ENCODE results near the gene SSMEM1.
"Not testable (repeated sequence)": the region's sequence is repeated elsewhere in the genome, so short reads cannot be mapped to it uniquely, and the experiment has no call there.

SSMEM1 gene, protein sequence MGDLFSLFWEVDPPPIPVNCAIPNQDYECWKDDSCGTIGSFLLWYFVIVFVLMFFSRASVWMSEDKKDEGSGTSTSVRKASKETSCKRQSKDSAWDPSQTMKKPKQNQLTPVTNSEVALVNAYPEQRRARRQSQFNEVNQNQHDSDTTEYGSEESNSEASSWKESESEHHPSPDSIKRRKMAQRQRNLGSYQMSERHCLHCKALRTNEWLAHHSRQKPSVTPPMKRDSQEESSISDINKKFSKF

DNA sequence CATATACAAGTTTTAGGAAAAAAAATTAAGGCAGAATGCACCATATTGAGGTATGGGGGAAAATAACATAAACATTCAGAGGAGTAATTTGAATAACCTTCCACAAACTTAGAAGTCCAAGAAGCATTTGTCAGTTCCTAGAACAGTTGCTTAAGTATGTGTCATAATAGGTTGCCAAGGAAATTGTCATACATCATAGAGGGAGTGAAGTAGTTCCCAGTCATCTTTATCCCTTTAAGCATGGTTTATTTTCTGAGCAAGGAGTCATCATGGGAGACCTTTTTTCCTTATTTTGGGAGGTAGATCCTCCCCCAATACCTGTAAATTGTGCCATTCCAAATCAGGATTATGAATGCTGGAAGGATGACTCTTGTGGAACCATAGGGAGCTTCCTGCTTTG is at the start of gene SSMEM1:
SSMEM1 (plus strand) TSS at position 219 of the 400 bp plus-strand sequence; CDS start at position 270, 51 bp downstream.
- DNase-seq, result no peak

DNA sequence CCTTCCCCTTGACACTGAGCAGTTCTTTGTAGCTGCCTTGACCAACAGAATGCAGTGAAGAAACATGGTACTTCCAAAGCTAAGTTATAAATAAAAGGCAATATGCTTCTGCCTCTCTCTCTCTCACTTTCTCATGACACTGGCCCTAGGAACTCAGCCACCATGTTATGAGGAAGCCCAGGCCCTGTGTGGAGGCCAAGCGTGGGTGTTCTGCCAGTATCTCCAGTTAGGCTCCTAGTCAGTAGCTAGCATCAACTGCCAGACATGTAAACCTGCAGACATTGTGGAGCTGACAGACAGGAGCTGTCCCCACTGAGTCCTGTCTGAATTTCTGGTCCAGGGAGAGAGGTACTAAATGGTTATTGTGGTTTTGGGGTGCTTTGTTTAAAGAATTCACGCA is 47.6 kb upstream of the SSMEM1 start:
- DNase-seq, result no peak

DNA sequence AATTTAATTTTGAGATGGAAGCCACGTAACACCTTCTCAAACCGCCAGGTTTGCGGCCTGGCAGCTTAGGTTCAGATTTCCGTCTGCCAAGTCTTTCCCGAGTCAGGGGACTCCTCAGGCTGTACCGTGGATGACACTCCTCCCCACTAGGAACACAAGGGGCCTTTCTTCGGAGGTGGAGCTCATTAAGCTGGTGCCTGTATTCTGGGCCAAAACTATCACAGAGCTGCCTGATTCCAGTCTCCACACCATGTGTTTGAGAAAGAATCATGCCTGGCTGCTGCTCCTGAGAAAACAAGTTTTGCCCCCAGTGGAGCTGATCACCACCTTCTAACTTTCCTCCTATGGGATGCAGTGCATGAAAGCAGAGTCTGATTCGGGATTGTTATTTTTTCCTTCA is 47.2 kb upstream of the SSMEM1 start:
- no peak for DNase-seq

DNA sequence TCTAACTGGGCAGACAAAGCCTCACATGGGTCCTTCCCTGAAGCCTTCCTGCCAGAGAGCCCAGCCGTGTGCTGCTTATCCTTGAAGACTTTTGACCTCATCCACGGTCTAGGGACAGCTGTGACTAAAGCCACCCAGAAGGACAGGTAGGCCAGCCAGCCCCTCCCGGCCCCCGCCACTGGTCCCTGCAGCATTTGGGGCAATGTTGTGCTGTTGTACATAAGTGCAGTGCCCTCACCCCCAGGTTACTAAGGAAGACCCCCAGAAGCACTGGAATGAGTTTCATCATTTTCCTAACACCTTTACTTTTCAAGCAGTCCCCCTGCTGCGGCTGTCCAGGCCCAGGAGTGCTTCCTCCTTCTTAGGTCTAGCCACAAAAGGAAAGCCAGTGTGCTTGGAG is 45.5 kb upstream of the SSMEM1 start:
- no peak for DNase-seq

DNA sequence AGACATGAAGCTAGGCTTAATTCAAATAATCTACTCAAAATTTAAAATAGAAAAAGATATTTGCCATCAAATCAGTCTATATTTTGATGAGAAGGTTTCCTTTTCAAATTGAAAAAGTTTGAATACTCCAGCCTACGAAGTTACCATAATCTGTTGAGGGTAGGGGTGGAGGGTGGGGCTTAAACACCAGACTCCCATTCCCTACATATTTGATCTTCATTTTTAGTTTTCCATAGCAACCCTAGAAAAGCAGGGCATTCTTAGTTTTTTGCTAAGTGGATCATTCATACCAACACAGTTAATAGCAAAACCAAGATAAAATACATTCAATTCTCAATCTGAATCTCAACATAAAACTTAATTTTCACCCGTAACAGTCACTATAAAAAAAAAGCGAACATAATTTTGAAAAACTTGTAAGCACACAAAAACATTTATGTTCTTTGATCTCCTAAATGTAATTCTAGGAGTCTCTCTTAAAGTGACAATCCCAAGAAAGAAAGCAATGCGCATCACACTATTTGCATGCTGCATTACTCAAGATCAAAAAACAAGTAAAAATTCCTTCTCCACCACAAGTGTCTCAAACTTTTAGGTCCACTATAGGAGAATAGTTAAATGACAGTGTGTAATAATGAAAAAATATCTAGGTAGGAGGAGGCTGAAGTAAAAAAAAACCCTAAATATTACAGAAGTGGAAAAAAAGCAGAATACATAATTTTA is 33.3 kb upstream of the SSMEM1 start:
- DNase-seq, result no peak

DNA sequence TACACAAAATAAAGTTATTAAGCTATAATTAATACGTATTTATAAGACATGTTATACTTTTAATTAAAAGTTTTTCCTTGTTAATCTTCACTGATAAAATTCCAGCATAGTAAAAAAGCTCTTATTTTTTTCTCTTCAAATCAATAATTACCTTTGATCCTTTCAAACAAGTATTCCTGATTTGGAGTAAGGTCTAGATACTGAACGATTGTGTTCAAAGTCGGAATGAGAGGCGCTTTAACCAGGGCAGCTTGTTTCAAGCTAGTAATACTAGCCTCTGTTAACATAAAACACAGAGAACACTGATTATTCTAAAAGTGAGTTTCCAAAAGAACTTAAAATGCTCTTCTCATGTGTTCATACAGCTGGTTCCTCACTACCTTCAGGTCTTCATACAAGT is 29.4 kb upstream of the SSMEM1 start:
- DNase-seq, result no peak

DNA sequence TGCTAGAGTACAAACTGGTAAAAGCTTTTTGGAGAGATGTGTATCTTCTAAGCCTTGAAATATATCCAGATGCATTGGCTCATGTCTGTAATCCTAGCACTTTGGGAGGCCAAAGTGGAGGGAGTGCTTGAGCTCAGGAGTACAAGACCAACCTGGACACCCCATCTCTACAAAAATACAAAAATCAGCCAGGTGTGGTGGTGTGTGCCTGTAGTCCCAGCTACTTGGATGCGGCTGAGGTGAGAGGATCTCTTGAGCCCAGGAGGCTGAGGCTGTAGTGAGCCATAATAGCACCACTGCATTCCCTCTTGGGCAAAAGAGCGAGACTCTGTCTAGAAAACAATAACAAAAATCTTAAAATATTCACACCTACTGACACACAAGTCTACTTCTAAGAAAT is 28.0 kb upstream of the SSMEM1 start:
- no peak for DNase-seq

DNA sequence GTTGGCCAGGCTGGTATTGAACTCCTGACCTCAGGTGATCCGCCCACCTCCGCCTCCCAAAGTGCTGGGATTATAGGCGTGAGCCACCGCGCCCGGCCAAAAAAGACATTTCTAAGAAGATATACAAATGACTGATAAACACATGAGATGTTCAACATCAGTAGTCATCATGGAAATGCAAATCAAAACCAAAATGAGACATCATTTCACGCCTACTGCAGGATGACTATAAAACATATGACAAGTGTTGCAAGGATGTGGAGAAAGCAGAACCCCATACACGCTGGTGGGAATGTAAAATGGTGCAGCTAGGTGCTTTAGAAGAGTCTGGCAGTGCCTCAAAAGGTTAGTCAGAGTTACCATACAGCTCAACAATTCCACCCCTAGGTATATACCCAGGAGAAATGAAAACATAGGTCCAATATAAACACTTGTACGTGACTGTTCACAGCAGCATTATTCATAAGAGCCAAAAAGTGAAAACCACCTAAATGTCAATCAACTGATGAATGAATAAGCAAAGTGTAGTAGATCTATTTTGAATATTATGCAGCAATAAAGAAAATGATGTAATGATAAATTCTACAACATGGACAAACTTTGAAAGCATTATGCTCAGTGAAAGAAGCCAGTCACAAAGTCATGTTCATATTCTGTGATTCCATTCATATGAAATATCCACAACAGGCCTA is 26.9 kb upstream of the SSMEM1 start:
- DNase-seq, result no peak

DNA sequence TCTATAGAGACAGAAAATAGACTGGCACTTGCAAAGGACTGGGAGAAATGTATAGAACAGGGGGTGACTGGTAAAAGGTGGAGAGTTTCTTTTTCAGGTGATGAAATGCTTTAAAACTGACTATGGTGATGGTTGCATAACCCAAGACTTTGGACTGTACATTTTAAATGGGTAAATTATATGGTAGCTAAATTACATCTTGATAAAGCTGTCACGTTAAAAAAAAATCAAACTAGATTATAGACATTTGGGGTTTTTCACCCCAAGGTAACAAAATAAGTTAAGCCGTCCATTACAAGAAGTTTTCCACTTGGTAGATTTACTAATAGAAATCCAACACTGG is 26.4 kb upstream of the SSMEM1 start:
- DNase-seq, result no peak

DNA sequence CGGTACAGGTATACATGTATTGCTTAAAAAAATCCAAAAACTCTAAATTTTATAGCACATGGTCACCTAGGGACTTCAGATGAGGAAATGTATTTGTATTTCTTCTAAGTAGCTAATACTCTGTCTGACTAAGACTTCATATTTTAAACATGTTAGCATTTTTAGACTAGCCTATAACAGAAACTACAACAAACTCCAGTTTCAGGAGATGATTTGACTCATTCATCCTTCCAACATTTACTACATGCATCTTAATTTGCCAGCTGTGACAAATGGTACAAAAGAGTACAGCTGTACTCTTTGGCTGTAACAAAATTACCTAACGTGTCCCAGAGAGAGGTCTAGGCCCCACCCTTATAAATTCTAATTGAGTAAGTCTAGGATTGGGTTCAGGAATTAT is 24.7 kb upstream of the SSMEM1 start:
- no peak for DNase-seq

DNA sequence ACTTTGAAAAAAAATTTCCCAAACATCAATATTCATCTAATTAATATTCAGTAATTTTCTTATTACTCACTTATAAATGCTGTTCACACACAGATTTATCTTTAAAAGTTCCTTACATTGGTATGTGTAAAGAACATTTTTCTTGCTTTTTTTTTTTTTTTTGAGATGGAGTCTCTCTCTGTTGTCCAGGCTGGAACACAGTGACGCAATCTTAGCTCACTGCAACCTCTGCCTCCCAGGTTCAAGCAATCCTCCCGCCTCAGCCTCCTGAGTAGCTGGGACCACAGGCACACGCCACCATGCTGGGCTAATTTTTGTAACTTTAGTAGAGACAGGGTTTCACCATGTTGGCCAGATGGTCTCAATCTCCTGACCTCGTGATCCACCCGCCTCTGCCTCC is 23.3 kb upstream of the SSMEM1 start:
- not testable (repeated sequence) for DNase-seq

DNA sequence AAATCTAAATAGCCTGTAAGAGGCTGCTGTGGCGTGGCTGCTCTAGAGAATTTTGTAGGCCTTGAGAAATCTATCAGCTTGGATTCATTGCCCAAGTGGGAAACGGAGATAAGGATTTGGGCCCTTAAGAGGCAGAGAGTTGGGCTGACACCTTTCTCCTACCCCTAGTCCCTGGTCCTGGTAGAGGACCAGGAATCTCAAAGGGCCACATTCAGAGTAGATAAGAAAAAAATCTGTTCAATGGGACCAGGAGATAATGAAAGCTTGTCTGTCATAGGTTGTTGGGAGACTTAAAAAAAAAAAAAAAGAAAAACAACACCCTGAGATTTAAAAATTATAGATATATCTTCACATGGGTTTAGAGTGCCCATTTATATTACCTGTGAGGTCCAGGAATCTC is 20.3 kb upstream of the SSMEM1 start:
- DNase-seq, result no peak

DNA sequence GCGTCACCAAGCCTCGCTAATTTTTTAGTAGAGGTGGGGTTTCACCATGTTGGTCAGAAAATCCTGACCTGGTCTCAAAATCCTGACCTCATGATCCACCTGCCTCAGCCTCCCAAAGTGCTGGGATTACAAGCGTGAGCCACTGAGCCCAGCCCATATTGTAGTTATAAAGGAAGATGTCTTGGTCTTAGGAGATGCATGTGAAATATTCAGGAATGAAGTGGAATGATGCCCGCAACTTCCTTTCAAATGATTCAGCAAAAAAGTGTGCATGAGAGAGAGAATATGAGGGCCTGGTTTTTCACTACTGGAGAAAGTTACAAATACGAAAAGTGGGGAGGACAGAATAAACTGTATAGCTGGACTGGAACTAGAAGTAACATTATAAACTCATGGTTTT is 18.3 kb upstream of the SSMEM1 start:
- no peak for DNase-seq

DNA sequence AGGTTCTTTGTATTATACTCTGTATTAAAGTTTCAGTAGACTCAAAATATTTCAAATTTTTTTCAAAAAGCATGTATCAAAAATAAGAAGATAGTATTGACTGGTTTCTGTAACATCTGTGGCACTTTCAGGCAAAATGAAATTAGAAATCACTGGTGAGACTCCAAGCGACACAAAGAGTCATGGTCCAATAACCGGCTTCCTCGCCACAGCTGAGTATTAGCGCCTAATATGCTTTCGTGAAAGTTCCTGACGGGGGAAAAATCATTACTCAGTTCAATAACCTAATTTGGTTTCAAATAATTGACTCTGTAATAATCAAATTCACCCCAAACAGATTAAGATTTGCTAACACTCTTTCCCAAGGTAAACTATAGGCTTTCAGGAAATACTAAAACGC is 15.9 kb upstream of the SSMEM1 start:
- no peak for DNase-seq

DNA sequence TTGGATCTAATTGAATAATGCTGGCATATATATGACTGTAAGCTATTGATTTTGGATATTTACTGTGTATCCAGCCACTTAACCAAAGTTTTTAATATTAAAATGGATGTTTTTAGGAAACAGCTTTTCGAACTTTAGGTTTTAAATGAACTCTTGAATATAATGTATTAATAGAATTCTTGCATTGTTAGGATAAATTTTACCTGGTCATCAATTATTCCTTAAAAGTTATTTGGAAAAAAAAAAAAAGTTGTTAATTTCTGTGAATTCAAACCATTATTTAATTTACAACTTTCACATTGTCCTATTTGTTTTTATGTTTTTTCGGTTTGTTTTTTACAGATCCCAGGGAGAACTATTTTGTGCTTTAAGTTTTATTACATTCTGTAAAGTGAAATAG is 12.3 kb upstream of the SSMEM1 start:
- DNase-seq, result no peak

DNA sequence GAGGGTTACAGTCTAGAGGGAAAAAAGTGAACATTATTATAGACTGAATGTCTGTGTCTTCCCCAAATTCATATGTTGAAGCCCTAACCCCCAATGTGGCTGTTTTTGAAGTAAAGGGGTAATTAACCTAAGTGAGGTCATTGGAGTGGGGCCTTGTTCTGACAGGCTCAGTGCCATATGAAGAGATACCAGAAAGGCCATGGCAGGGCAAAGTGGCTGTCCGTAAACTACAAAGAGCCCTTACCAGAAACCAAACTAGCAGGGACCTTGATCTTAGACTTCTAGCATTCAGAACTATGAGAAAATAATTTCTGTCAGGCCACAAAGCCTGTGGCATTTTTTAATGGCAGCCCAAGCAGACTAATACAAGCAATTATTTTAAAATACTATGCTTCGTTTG is 11.2 kb upstream of the SSMEM1 start:
- DNase-seq, result no peak

DNA sequence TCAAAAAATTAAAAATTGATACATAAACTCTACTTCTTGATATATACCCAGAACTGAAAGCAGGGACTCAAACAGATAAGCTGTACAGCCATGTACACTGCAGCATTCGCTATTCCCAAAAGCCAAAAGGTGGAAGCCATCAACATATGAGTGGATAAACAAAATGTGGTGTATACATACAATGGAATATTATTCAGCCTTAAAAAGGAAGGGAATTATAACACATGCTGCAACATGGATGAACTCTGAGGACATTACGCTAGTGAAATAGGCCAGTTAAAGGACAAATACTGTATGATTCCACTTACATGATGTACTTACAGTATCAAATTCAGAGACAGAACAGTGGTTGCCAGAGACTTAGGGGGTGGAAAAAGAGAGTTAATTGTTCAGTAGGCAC is 10.6 kb upstream of the SSMEM1 start:
- no peak for DNase-seq

DNA sequence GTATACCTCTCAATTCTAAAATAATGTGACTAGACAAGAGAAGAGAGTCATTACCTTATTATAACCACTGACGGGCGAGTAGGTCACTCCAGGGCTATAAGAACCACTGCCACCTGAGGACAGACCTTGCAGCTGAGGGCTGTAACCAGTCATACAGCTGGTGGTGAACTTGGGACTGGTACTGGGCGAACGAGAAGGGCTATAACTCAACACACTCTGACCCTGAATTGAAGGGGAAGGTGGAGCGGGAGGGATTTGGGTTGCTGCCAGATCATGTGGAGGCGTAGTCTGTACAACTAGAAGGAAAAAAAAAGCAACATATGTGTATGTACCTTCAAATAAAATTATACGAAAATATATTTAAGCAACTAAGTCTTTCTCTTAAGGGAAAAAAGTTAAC is 5.9 kb upstream of the SSMEM1 start:
- no peak for DNase-seq

DNA sequence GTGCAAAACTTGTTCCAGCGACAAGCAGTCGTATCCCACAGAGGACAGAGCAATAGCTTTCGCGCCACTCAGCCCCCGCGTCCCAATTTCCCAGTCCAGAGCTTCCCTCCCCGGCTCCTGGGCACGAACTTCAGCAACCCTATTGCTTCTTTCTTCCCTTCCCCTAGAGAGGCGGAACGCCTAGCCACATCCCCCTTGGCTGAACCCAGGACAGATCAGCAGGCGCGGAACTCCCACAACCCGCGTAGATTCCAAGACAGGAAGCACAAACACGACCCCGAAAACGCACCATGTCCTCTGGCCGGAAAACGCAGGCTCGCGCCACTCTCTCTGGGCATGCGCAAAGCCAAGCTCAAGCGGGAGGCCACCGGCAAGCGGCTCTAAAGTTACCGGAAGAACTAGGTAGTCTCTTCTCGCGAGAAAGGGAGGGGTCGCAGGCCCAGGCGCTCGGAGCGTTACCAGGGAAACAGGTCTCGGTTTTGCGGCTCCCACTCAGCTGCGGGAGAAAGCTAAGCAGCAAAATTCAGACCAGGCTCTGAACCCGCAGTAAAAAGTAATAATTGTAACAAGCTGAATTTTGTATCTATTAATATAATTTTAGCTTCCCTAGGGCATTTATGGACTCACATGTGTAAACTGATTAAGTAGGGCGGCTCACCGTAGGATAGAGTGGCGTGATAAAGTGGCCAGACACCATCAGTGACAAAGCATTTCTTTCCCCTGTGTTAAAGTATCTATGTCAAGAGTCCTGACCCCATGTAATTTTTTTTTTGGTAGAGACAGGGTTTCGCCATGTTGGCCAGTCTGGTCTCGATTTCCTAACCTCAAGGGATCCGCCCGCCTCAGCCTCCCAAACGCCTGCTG is 2.3 kb upstream of the SSMEM1 start, which contains the start of gene TMEM209:
TMEM209 (minus strand) TSS at position 323 of the 864 bp plus-strand sequence; CDS start at position 292, 31 bp downstream.
- peak; percentile 90 for DNase-seq

DNA sequence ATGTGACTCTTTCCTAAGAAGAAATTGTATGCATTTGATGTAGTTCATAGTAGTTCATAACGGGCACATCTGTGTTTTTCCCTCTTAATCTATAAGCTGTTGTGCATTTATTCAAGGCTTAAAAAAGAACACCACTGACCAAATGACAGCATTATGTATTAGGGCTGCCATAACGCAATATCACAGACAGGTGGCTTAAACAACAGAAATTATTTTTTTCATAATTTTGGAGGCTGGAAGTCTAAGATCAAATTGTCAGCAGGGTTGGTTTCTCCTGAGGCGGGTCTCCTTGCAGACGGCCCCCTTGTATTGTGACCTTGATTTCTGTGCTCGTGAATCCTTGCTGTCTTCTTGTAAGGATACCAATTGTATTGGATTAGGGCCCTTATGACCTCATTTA is 627 bp upstream of the SSMEM1 start:
- DNase-seq, result no peak

DNA sequence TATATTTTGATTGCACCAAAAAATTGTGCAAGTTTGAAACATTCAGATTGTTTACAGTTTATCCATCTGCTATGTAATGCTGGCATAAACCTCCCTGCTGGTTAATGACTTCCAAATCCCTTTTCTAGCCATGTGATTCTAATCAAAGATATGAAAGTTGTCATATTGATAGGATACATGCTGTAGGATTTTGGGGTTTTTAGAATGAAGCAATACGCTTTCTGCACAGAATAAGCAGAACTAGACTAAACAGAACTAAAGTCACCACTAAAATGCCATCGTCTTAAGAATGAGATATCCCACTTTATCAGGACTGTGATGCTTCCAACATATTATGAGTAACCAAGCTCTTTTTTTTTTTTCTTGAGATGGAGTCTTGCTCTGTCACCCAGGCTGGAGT is 856 bp downstream of the SSMEM1 start:
- no peak for DNase-seq

DNA sequence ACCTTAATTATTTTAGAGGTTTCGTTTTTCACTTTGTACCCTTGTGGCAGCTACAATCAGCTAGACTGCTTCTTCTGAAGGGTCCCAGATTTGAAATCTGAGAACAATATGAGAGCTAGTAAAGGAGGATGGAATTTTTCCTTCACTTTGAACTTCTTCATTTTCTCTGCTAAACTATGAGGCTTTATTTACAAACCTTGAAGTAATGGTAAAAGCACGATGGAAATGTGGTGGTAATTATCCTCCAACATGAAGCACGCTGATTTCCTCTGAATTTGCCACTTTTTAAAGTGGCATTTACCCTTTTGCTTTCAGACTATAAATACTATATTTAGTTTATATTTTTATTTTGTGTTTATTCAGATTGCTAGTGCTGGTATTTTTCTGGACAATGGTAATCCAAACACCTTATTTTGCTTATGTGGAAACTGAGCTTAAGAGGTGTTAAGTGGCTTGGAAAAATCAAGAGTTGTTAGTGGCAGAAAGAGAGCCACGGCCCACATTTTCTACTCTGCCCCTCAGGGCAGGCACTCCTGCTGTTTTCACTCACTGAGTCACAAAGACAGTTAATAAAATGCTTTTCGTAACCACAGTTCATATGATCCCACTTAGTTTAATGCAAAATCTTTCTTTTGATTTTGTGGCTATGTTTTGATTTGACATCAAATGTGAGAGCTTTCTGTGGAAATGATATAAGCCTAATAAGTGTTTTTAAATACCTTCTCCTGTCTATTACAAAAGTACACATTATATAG is 2.7 kb downstream of the SSMEM1 start:
- no peak for DNase-seq

DNA sequence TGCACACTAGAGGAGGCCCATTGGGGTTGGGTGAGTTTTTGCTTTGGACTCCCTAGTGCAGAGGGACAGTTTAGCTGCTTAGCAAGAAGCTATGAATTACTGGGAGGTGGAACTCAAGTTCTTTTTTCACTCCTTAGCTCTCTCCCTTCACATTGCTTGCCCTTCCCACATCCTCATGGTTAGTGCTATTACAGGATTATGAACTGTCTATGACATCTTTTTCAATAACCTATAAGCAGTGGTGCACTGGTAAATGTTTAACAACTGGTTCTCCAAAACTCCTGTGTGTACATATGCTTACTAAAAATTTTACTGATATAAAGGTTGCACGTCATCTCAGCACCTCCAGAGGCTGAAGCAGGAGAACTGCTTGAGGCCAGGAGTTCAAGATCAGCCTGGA is 6.2 kb downstream of the SSMEM1 start:
- no peak for DNase-seq

All from NCI-H510A (cell line).